KMS-11 (cell line): ENCODE data around the gene GREM1.

ENCODE experiments used
- H2AFZ ChIP-seq: fragments of 200-600 bp; sonication (generic); 2 replicates; pipeline ENCODE4 v1.6.1; 2016; ENCODE audit warnings: antibody characterized with exemption, mixed run types, low read depth
- H3K27ac ChIP-seq: fragments of 200-600 bp; sonication (generic); 2 replicates; pipeline ENCODE4 v1.6.1; 2016; ENCODE audit warnings: mild to moderate bottlenecking, mixed run types
- H3K27me3 ChIP-seq: fragments of 200-600 bp; sonication (generic); 2 replicates; pipeline ENCODE4 v1.6.1; 2017; ENCODE audit warnings: mild to moderate bottlenecking, low read depth, mixed run types, moderate library complexity; ENCODE audit not compliant: insufficient read depth
- H3K36me3 ChIP-seq: fragments of 200-600 bp; sonication (generic); 2 replicates; pipeline ENCODE4 v1.6.1; 2017; ENCODE audit warnings: mild to moderate bottlenecking, mixed run types; ENCODE audit not compliant: insufficient read depth
- H3K4me1 ChIP-seq: fragments of 200-600 bp; sonication (generic); 2 replicates; pipeline ENCODE4 v1.6.1; 2016; ENCODE audit warnings: mild to moderate bottlenecking, low read depth, mixed run types; ENCODE audit not compliant: poor library complexity, severe bottlenecking
- H3K4me2 ChIP-seq: fragments of 200-600 bp; sonication (generic); 2 replicates; pipeline ENCODE4 v1.7.0; 2016; ENCODE audit warnings: mild to moderate bottlenecking, mixed run types
- H3K4me3 ChIP-seq: fragments of 200-600 bp; sonication (generic); IDR thresholded peaks from 2 replicates; pipeline ENCODE4 v1.6.1; 2017; ENCODE audit warnings: low read depth, low read length, mixed read lengths; ENCODE audit not compliant: insufficient read depth
- H3K79me2 ChIP-seq: fragments of 200-600 bp; sonication (generic); 2 replicates; pipeline ENCODE4 v1.6.1; 2016; ENCODE audit warnings: low read depth, mixed run types; ENCODE audit not compliant: insufficient read depth
- H3K9ac ChIP-seq: fragments of 200-600 bp; sonication (generic); 2 replicates; pipeline ENCODE4 v1.6.1; 2016; ENCODE audit warnings: mild to moderate bottlenecking, mixed run types
- H4K20me1 ChIP-seq: fragments of 200-600 bp; sonication (generic); 2 replicates; pipeline ENCODE4 v1.6.1; 2016; ENCODE audit warnings: mild to moderate bottlenecking, mixed run types; ENCODE audit not compliant: insufficient read depth
- TF ChIP-seq, protein P1 (sequence below): fragments of 200-600 bp; sonication (generic); conservative IDR thresholded peaks from 2 replicates; pipeline ENCODE4 v1.6.1; 2017; ENCODE audit warnings: low read depth, mild to moderate bottlenecking, antibody characterized with exemption, low read length, moderate library complexity, mixed read lengths

The GREM1 gene

DNA sequence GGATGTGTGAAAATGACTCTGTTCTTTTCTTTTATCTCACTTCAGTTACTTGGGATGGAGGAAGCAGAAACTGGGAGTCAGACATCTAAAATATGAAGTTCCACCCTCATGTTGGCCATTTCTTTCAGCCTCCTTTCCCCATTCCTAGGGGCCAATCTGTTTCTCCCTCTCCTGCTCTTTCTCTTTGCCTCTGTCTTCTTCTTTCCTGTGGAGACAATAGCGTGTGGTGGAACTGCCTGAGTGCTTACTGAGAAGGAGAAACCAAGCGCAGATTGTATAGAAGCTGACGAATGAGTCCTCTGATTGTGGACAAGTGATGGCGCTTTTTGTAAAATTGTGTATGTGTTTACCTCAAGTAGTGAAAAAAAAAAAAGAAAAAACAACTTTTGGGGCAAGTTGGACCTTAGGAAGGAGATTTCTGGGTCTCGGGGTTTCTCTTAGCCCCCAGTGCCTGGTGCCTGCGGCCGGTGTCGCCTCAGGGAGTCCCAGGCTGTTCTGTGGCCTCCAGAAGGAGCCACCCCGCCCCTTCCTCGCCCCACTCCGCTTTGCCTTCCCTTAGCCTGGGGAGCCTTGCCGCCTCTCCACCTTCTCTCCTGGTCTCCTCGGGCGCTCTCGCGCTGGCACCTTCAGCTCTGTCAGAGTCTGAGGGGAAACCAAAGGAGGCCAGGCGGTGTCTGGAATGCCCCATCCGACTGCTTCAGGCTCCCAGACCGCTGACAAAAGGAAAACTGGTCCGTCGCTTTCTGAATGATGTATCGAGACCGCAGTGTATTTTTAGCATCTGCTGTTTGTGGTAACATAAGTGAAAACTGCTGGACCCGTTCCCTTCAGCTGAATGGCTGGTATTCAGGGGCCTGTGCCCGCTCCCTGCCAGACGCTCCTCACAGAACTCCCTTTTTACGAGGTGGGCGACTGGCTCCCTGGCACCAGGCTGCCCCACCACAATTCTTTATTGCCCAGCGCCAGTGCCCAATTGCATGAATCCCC is 46.2 kb upstream of the GREM1 start:
- H3K79me2 ChIP-seq = no peaks in the 10 kb centered on the region
- H3K4me1 ChIP-seq = no peaks in the 10 kb centered on the region
- H3K9ac ChIP-seq = no peak overlapping the region
- no peaks in the 10 kb centered on the region for H3K36me3 ChIP-seq
- H4K20me1 ChIP-seq = no peaks in the 10 kb centered on the region
- no peak overlapping the region for H3K4me2 ChIP-seq
- no peaks in the 10 kb centered on the region for H3K27me3 ChIP-seq
- H3K27ac ChIP-seq = no peak overlapping the region
- no peak overlapping the region for H2AFZ ChIP-seq
- TF ChIP-seq, protein P1, sequence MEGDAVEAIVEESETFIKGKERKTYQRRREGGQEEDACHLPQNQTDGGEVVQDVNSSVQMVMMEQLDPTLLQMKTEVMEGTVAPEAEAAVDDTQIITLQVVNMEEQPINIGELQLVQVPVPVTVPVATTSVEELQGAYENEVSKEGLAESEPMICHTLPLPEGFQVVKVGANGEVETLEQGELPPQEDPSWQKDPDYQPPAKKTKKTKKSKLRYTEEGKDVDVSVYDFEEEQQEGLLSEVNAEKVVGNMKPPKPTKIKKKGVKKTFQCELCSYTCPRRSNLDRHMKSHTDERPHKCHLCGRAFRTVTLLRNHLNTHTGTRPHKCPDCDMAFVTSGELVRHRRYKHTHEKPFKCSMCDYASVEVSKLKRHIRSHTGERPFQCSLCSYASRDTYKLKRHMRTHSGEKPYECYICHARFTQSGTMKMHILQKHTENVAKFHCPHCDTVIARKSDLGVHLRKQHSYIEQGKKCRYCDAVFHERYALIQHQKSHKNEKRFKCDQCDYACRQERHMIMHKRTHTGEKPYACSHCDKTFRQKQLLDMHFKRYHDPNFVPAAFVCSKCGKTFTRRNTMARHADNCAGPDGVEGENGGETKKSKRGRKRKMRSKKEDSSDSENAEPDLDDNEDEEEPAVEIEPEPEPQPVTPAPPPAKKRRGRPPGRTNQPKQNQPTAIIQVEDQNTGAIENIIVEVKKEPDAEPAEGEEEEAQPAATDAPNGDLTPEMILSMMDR = no peak
- H3K4me3 ChIP-seq = no peak overlapping the region

DNA sequence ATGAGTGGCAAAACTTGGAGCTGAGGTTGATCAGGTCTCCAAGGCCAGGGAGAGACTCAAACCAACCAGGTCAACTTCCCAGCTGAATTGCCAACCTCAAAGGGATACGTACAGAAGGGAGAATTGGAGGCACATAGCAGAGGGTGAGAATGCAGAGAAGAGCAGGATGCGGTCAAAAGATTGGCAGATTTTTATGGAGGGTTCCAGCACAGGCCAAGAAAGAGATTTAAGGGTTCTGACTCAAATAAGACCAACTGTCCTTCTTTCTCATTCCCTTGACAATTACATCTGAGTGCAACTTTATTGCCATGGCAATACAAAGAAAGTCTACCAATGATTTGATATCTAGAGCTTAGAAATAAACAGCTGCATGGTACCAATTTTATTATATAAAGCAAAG is 43.1 kb upstream of the GREM1 start:
- Histone ChIP-seq H3K4me3 (no peak overlapping the region), H3K4me2 (no peak overlapping the region), H4K20me1 (no peaks in the 10 kb centered on the region), H3K27me3 (no peaks in the 10 kb centered on the region), H3K9ac (no peak overlapping the region), H3K4me1 (no peaks in the 10 kb centered on the region), H3K27ac (no peak overlapping the region), H3K36me3 (no peaks in the 10 kb centered on the region), H3K79me2 (no peaks in the 10 kb centered on the region), H2AFZ (no peak overlapping the region)
- TF ChIP-seq, protein P1 = no peak

DNA sequence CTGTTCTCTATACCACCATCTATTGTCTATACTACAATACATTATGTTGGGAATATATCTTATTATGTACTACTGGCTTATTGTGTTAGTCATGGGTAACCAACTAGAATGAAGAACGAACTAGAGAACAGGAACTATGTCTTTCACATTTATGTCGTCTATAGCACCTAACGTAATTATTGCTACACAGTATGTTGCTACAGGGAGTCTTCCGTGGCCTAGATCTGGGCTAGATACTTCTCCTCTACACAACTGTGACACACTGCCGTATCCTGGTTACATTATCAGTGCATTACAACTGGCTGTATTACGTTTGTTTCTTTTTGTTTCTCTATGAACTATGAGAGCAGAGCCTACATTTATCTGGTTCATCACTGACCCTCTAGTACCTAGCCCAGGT is 42.3 kb upstream of the GREM1 start:
- Histone ChIP-seq H2AFZ (no peak overlapping the region), H3K4me1 (no peaks in the 10 kb centered on the region), H3K27me3 (no peaks in the 10 kb centered on the region), H3K4me3 (no peak overlapping the region), H4K20me1 (no peaks in the 10 kb centered on the region), H3K9ac (no peak overlapping the region), H3K36me3 (no peaks in the 10 kb centered on the region), H3K27ac (no peak overlapping the region), H3K4me2 (no peak overlapping the region), H3K79me2 (no peaks in the 10 kb centered on the region)
- TF ChIP-seq, protein P1 = no peak

DNA sequence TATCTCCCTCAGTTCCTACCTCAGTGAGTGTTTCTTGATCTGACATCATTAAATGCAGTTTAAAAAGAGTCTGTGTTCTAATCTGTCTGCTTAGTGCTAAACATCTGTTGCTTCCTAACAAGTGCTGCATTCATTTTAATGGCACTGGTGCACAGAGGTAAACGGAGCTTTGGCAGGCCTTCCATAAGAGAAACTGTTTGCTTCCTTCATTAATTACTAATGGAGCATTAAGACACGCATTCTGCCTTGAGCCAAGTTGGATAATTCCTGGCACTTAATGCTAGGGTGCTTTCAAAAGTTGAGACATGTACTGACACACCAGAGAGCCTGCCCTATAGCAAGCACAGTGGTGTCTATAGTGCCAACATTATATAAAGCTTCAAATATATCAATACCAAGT is 41.6 kb upstream of the GREM1 start:
- TF ChIP-seq, protein P1 = no peak
- Histone ChIP-seq H3K79me2 (no peaks in the 10 kb centered on the region), H3K4me3 (no peak overlapping the region), H4K20me1 (no peaks in the 10 kb centered on the region), H3K36me3 (no peaks in the 10 kb centered on the region), H3K9ac (no peak overlapping the region), H3K4me2 (no peak overlapping the region), H3K4me1 (no peaks in the 10 kb centered on the region), H3K27me3 (no peaks in the 10 kb centered on the region), H2AFZ (no peak overlapping the region), H3K27ac (no peak overlapping the region)
